ENCODE results near the gene VAV1. TPM values are rescaled to one million over a fixed set of nuclear protein-coding genes. Genes with fewer than 3 reads are reported as not detected.
A peak's percentile ranks its signal among the peaks of the same experiment; 100 is the strongest.
"Not testable (repeated sequence)": the region's sequence is repeated elsewhere in the genome, so short reads cannot be mapped to it uniquely, and the experiment has no call there.

The VAV1 gene
- total RNA-seq, 1 experiment from 2014 or later: not detected

DNA sequence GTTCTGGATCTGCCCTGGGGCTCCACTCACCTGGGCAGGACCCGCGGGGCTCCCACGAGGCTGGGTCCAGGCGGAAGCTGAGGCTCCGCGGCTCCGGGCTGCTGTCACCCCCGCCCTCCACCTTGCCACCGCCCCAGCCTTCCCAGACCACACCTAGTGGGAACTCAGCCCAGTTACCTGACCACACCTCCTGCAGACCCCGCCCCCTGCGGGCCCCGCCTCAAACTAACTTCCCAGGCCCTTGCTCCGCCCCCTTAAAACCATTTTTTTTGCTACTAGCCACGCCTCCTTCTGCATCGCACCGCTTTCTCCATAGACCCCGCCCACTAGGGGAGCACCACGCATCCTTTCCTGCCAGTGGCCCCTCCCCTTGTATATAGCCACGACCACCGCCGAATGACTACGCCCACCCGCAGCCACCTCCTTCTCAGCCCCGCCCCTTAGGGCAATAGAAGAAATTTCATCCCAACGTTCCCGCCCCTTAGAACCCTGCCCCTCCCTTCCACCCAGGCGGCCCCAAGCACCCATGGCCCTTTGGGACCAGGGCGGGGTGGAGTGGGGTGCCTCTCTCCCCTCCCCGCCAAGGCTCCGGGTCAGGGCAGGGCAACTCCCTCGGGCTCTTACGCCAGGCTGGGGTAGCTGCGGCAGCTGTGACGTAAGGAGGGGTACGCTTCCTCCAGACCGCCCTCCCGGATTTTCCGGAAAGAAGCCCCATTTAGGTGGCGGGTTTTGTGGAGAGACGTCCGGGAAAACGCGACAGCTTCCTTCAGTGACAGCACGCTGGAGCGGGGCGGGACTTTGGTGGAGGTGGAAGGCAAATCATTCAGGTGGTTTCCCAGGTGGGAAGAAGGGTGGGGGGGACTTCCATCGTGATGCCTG is 4.9 kb upstream of the VAV1 start, which contains the start of gene SH2D3A:
TSS of gene SH2D3A (minus strand) at position 79 of the 879 bp plus-strand sequence. CDS start 3,687 bp downstream, outside the sequence.
- Mint-ChIP-seq H3K27ac (ENCODE audit: unreplicated experiment) (peak within 1 kb of the TSS; percentile 94), H3K36me3 (ENCODE audit: insufficient read depth, unreplicated experiment) (peaks cover 43% of the 10 kb centered on the region), H3K4me1 (ENCODE audit: low read depth, unreplicated experiment) (peaks cover 10% of the 10 kb centered on the region), H3K9me3 (ENCODE audit: unreplicated experiment) (no peaks in the 10 kb centered on the region), H3K27me3 (ENCODE audit: insufficient read depth, unreplicated experiment) (no peaks in the 10 kb centered on the region), H3K4me3 (ENCODE audit: unreplicated experiment) (peak within 1 kb of the TSS; percentile 80)
- peaks cover 13% of the 10 kb centered on the region for H3K4me1 ChIP-seq
- no peaks in the 10 kb centered on the region; the same call in 1 of the 2 replicates for H3K36me3 ChIP-seq (ENCODE audit: control insufficient read depth, insufficient read depth, low read length)
- TF ChIP-seq, protein P1, sequence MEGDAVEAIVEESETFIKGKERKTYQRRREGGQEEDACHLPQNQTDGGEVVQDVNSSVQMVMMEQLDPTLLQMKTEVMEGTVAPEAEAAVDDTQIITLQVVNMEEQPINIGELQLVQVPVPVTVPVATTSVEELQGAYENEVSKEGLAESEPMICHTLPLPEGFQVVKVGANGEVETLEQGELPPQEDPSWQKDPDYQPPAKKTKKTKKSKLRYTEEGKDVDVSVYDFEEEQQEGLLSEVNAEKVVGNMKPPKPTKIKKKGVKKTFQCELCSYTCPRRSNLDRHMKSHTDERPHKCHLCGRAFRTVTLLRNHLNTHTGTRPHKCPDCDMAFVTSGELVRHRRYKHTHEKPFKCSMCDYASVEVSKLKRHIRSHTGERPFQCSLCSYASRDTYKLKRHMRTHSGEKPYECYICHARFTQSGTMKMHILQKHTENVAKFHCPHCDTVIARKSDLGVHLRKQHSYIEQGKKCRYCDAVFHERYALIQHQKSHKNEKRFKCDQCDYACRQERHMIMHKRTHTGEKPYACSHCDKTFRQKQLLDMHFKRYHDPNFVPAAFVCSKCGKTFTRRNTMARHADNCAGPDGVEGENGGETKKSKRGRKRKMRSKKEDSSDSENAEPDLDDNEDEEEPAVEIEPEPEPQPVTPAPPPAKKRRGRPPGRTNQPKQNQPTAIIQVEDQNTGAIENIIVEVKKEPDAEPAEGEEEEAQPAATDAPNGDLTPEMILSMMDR (IDR thresholded peaks at IDR 0.05; ENCODE audit: insufficient read depth in 1 of 2, low read depth in 1 of 2, low read length in 1 of 2, severe bottlenecking in 1 of 2, unreplicated experiment in 1 of 2): no peak
- H3K4me3 ChIP-seq (ENCODE audit: low read depth, low read length): peak within 1 kb of the TSS; percentile 80
- H3K9me3 ChIP-seq: no peaks in the 10 kb centered on the region
- ChIA-PET CTCF (interaction anchor here (1.6 kb wide), 1 partner anchor 29 kb away, joined by 5 read pairs; no protein-coding TSS in a partner anchor), POLR2A (interaction anchor here (0.6 to 1.9 kb wide), 2 partner anchors 15 to 27 kb away, joined by 3 to 13 read pairs; no protein-coding TSS in a partner anchor)
- H3K27me3 ChIP-seq (replicated peaks; ENCODE audit: control insufficient read depth, insufficient read depth, low read length): no peaks in the 10 kb centered on the region
- BruUV-seq (replicated peaks): no TSS peak
- peak; percentile 95 to 96 for DNase-seq
- intact Hi-C loops (cut with micrococcal nuclease; ENCODE audit: unreplicated experiment): loop anchor here (1.0 to 2.0 kb wide), 2 partner anchors 96 to 251 kb away; no protein-coding TSS in a partner anchor

DNA sequence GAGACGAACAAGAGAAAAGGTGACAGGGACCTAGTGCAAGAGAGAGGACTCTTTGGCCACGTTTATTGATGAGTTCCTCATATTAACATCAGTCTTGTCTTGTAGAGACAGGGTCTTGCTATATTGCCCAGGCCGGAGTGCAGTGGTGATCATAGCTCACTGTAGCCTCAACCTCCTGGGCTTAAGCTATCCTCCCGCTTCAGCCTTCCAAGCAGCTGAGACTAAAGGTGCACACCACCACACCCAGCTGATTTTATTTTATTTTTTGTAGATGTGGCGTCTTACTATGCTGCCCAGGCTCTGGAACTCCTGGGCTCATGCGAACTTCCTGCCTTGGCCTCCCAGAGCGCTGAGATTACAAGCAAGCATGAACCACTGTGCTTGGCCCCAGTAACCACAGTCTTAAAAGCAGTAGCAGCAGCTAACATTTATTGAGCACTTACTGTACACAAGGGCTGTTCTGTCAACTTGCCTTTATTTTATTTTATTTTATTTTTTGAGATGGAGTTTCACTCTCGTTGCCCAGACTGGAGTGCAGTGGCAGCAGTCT is 4.2 kb upstream of the VAV1 start:
- Mint-ChIP-seq H3K9me3 (ENCODE audit: unreplicated experiment) (no peaks in the 10 kb centered on the region), H3K4me3 (ENCODE audit: unreplicated experiment) (peak overlapping the region; percentile 80), H3K4me1 (ENCODE audit: low read depth, unreplicated experiment) (peaks cover 10% of the 10 kb centered on the region), H3K27ac (ENCODE audit: unreplicated experiment) (no peak overlapping the region), H3K36me3 (ENCODE audit: insufficient read depth, unreplicated experiment) (peaks cover 40% of the 10 kb centered on the region), H3K27me3 (ENCODE audit: insufficient read depth, unreplicated experiment) (no peaks in the 10 kb centered on the region)
- POLR2A ChIA-PET: no interaction called here
- peaks cover 13% of the 10 kb centered on the region for H3K4me1 ChIP-seq
- intact Hi-C loops (cut with micrococcal nuclease; ENCODE audit: unreplicated experiment): no loop called here
- CTCF ChIA-PET: no interaction called here
- H3K36me3 ChIP-seq (ENCODE audit: control insufficient read depth, insufficient read depth, low read length): no peaks in the 10 kb centered on the region; the same call in 1 of the 2 replicates
- no peaks in the 10 kb centered on the region for H3K27me3 ChIP-seq (replicated peaks; ENCODE audit: control insufficient read depth, insufficient read depth, low read length)
- no peaks in the 10 kb centered on the region for H3K9me3 ChIP-seq
- DNase-seq: no peak
- BruUV-seq (replicated peaks): no TSS peak
- TF ChIP-seq, protein P1 (IDR thresholded peaks at IDR 0.05; ENCODE audit: insufficient read depth in 1 of 2, low read depth in 1 of 2, low read length in 1 of 2, severe bottlenecking in 1 of 2, unreplicated experiment in 1 of 2): no peak
- H3K4me3 ChIP-seq (ENCODE audit: low read depth, low read length): no peak overlapping the region

DNA sequence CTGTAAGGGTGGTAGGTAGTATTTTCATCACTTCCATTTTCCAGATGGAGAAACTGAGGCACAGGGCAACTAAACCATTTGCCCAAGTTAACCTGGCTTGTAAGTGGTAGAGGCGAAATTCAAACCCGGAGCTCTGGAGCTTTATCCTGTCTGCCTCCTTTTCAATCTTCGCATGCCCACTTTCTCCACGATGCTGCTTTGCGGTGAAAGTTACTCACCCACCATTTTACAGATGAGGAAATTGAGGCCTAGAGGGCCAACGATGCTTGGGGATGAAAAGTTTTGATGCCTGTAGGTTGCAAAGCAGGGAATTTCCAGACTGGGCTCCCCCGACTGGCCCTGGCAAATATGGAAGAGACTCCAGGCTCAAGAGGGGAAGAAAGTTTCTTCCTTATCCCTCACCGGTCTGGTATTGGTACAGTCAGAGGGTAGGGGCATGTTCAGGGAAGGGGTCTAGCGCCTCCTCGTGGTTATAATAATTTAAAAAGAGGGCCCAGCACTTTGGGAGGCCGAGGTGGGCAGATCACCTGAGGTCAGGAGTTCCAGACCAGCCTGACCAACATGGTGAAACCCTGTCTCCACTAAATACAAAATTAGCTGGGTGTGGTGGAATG is 3.4 kb upstream of the VAV1 start:
- peaks cover 10% of the 10 kb centered on the region for H3K4me1 Mint-ChIP-seq (ENCODE audit: low read depth, unreplicated experiment)
- H3K9me3 Mint-ChIP-seq (ENCODE audit: unreplicated experiment): no peaks in the 10 kb centered on the region
- H3K4me3 ChIP-seq (ENCODE audit: low read depth, low read length): no peak overlapping the region
- H3K36me3 ChIP-seq (ENCODE audit: control insufficient read depth, insufficient read depth, low read length): no peaks in the 10 kb centered on the region; the same call in 1 of the 2 replicates
- no TSS peak for BruUV-seq (replicated peaks)
- DNase-seq: no peak
- H3K27ac Mint-ChIP-seq (ENCODE audit: unreplicated experiment): no peak overlapping the region
- intact Hi-C loops (cut with micrococcal nuclease; ENCODE audit: unreplicated experiment): no loop called here
- POLR2A ChIA-PET: no interaction called here
- no peaks in the 10 kb centered on the region for H3K9me3 ChIP-seq
- CTCF ChIA-PET: no interaction called here
- H3K27me3 Mint-ChIP-seq (ENCODE audit: insufficient read depth, unreplicated experiment): no peaks in the 10 kb centered on the region
- H3K4me1 ChIP-seq: peaks cover 13% of the 10 kb centered on the region
- TF ChIP-seq, protein P1 (IDR thresholded peaks at IDR 0.05; ENCODE audit: insufficient read depth in 1 of 2, low read depth in 1 of 2, low read length in 1 of 2, severe bottlenecking in 1 of 2, unreplicated experiment in 1 of 2): peak in 1 of 2 experiments; percentile 40
- H3K36me3 Mint-ChIP-seq (ENCODE audit: insufficient read depth, unreplicated experiment): peaks cover 37% of the 10 kb centered on the region
- H3K27me3 ChIP-seq (replicated peaks; ENCODE audit: control insufficient read depth, insufficient read depth, low read length): no peaks in the 10 kb centered on the region
- H3K4me3 Mint-ChIP-seq (ENCODE audit: unreplicated experiment): no peak overlapping the region

DNA sequence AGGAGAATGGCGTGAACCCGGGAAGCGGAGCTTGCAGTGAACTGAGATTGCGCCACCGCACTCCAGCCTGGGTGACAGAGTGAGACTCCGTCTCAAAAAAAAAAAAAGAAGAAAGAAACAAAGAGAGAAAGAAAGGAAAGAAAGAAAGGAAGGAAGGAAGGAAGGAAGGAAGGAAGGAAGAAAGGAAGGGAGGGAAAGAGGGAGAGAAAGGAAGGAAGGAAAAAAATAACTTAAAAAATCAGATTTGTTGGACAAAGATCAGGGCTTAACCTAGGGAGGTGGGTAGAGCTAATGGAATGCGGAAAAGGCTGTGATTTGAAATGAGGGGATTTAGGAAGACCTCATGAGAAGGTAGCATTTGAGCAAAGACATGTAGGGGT is 870 bp upstream of the VAV1 start:
- CTCF ChIA-PET; H3K27me3 Mint-ChIP-seq (ENCODE audit: insufficient read depth, unreplicated experiment); H3K36me3 ChIP-seq (ENCODE audit: control insufficient read depth, insufficient read depth, low read length); H3K4me3 ChIP-seq (ENCODE audit: low read depth, low read length); H3K27me3 ChIP-seq (replicated peaks; ENCODE audit: control insufficient read depth, insufficient read depth, low read length); POLR2A ChIA-PET; H3K4me1 ChIP-seq; intact Hi-C loops (cut with micrococcal nuclease; ENCODE audit: unreplicated experiment); H3K4me3 Mint-ChIP-seq (ENCODE audit: unreplicated experiment); H3K9me3 ChIP-seq; H3K27ac Mint-ChIP-seq (ENCODE audit: unreplicated experiment); H3K4me1 Mint-ChIP-seq (ENCODE audit: low read depth, unreplicated experiment); DNase-seq; BruUV-seq (replicated peaks): not testable (repeated sequence)
- Mint-ChIP-seq H3K36me3 (ENCODE audit: insufficient read depth, unreplicated experiment) (peaks cover 27% of the 10 kb centered on the region), H3K9me3 (ENCODE audit: unreplicated experiment) (peaks cover 11% of the 10 kb centered on the region)

All from Caco-2 (cell line).